Fibroblast of pulmonary artery (primary cell): ENCODE data around the gene LSP1.
"Not testable (repeated sequence)": the region's sequence is repeated elsewhere in the genome, so short reads cannot be mapped to it uniquely, and the experiment has no call there.

Experiments
- DNase-seq: peaks from one replicate; pipeline ENCODE4 v3.0.0-alpha.2; 2010; ENCODE audit warnings: low read depth
- H3K4me3 ChIP-seq: replicated peaks from 2 replicates; pipeline ENCODE4 v1.5.1; 2011; ENCODE audit warnings: low read depth, mild to moderate bottlenecking, control low read depth, low read length, moderate library complexity
- CTCF ChIP-seq: IDR thresholded peaks from 2 replicates; pipeline ENCODE4 v1.5.1; 2011; ENCODE audit warnings: mild to moderate bottlenecking, control low read depth, low read length, inconsistent platforms; ENCODE audit errors: missing control alignments

The LSP1 gene

GRCh38 chr11:1881442-1882264 lies 28.8 kb downstream of the LSP1 start:
- TF ChIP-seq CTCF: no peak
- no peak for DNase-seq
- no peak overlapping the region for H3K4me3 ChIP-seq

- H3K4me3 ChIP-seq: no peak overlapping the region
- DNase-seq: peak; percentile 77
- TF ChIP-seq CTCF: peak; percentile 80
These were observed 29.7 kb downstream of the LSP1 start for GRCh38 chr11:1882265-1883238.

GRCh38 chr11:1883346-1884302 lies 30.7 kb downstream of the LSP1 start:
- no peak for TF ChIP-seq CTCF
- DNase-seq: no peak

GRCh38 chr11:1884303-1884700 lies 31.4 kb downstream of the LSP1 start:
- TF ChIP-seq CTCF: no peak
- H3K4me3 ChIP-seq: no peak overlapping the region
- DNase-seq: no peak

More at GRCh38 chr11:1883346-1884302, 30.7 kb downstream of the LSP1 start:
- H3K4me3 ChIP-seq: no peak overlapping the region

- H3K4me3 ChIP-seq, DNase-seq: not testable (repeated sequence)
These were observed 33.7 kb downstream of the LSP1 start for GRCh38 chr11:1886551-1886950.

- DNase-seq: no peak
- TF ChIP-seq CTCF: no peak
- no peak overlapping the region for H3K4me3 ChIP-seq
These were observed 34.8 kb downstream of the LSP1 start for GRCh38 chr11:1887451-1888346.
